Measurements from ENCODE around the gene PNPLA2. TPM values are rescaled to one million over a fixed set of nuclear protein-coding genes. Genes with fewer than 3 reads are reported as not detected.

PNPLA2 gene
- total RNA-seq, 2 experiments from 2014 or later, result 202 to 220 TPM

- H3K4me3 Mint-ChIP-seq, result peak overlapping the region; percentile 69
- ATAC-seq (ENCODE audit: poor library complexity), result no peak
- peaks cover 0 to 18% of the 10 kb centered on the region in 2 experiments for H3K9me3 ChIP-seq (ENCODE audit: control insufficient read depth in 1 of 2, insufficient read depth in 1 of 2, low read length in 2 of 2)
- H3K27ac Mint-ChIP-seq, result no peak overlapping the region
- no peaks in the 10 kb centered on the region for H3K9me3 Mint-ChIP-seq
- CTCF ChIA-PET, result no interaction called here
- peak in 2 of 14 experiments; percentile 56 to 65 for DNase-seq
- intact Hi-C loops (cut with DNase I, micrococcal nuclease), result no loop called here
- H3K36me3 ChIP-seq (ENCODE audit: insufficient read depth, low read length), result peaks cover 19% of the 10 kb centered on the region
- no peak overlapping the region for H3K27ac ChIP-seq (ENCODE audit: low read depth in 1 of 2, low read length in 2 of 2)
- H3K4me1 Mint-ChIP-seq (ENCODE audit: low read depth), result peaks cover 22% of the 10 kb centered on the region
- peaks cover 21 to 29% of the 10 kb centered on the region in 2 experiments for H3K27me3 ChIP-seq (ENCODE audit: control insufficient read depth in 1 of 2, insufficient read depth in 2 of 2, low read length in 2 of 2)
- H3K4me1 ChIP-seq (ENCODE audit: insufficient read depth, low read length), result peaks cover 52% of the 10 kb centered on the region
- POLR2A ChIA-PET, result interaction anchor here (1.6 to 10.0 kb wide), 3 partner anchors 8 to 26 kb away, joined by 4 to 115 read pairs (median 71); partner anchors contain the start of genes PNPLA2, POLR2L and TSPAN4
- peaks cover 21% of the 10 kb centered on the region for H3K27me3 Mint-ChIP-seq
- H3K4me3 ChIP-seq (ENCODE audit: low read length), result no peak overlapping the region
- TF ChIP-seq CTCF (IDR thresholded peaks at IDR 0.05), result no peak
- peaks cover 11% of the 10 kb centered on the region for H3K36me3 Mint-ChIP-seq (ENCODE audit: low read depth)
These were observed 15.9 kb downstream of the PNPLA2 start for GRCh38 chr11:834371-835316.

GRCh38 chr11:836274-836673 lies 17.6 kb downstream of the PNPLA2 start:
- intact Hi-C loops (cut with DNase I, micrococcal nuclease), result no loop called here
- H3K27ac Mint-ChIP-seq, result no peak overlapping the region
- H3K27me3 Mint-ChIP-seq, result peaks cover 13% of the 10 kb centered on the region
- H3K4me1 Mint-ChIP-seq (ENCODE audit: low read depth), result peaks cover 24% of the 10 kb centered on the region
- TF ChIP-seq CTCF (IDR thresholded peaks at IDR 0.05), result no peak
- H3K9me3 ChIP-seq (ENCODE audit: control insufficient read depth in 1 of 2, insufficient read depth in 1 of 2, low read length in 2 of 2), result peaks cover 0 to 8% of the 10 kb centered on the region in 2 experiments
- no peak overlapping the region for H3K4me3 Mint-ChIP-seq
- POLR2A ChIA-PET, result interaction anchor here (1.2 kb wide), 1 partner anchor 16 kb away, joined by 4 read pairs; no protein-coding TSS in a partner anchor
- H3K4me3 ChIP-seq (ENCODE audit: low read length), result no peak overlapping the region
- no peaks in the 10 kb centered on the region for H3K9me3 Mint-ChIP-seq
- DNase-seq, result no peak
- peaks cover 28% of the 10 kb centered on the region for H3K36me3 ChIP-seq (ENCODE audit: insufficient read depth, low read length)
- peaks cover 5 to 14% of the 10 kb centered on the region in 2 experiments for H3K27me3 ChIP-seq (ENCODE audit: control insufficient read depth in 1 of 2, insufficient read depth in 2 of 2, low read length in 2 of 2)
- ATAC-seq (ENCODE audit: poor library complexity), result no peak
- H3K36me3 Mint-ChIP-seq (ENCODE audit: low read depth), result peaks cover 22% of the 10 kb centered on the region
- H3K4me1 ChIP-seq (ENCODE audit: insufficient read depth, low read length), result peaks cover 52% of the 10 kb centered on the region
- CTCF ChIA-PET, result no interaction called here
- no peak overlapping the region for H3K27ac ChIP-seq (ENCODE audit: low read depth in 1 of 2, low read length in 2 of 2)

- H3K27me3 ChIP-seq (ENCODE audit: control insufficient read depth in 1 of 2, insufficient read depth in 2 of 2, low read length in 2 of 2), result peaks cover 1 to 10% of the 10 kb centered on the region in 2 experiments
- Mint-ChIP-seq H3K27ac (no peak overlapping the region), H3K4me3 (no peak overlapping the region), H3K36me3 (ENCODE audit: low read depth) (peaks cover 22% of the 10 kb centered on the region), H3K9me3 (no peaks in the 10 kb centered on the region), H3K27me3 (peaks cover 10% of the 10 kb centered on the region), H3K4me1 (ENCODE audit: low read depth) (peaks cover 20% of the 10 kb centered on the region)
- POLR2A ChIA-PET, result interaction anchor here (1.2 kb wide), 1 partner anchor 17 kb away, joined by 4 read pairs; no protein-coding TSS in a partner anchor
- H3K4me1 ChIP-seq (ENCODE audit: insufficient read depth, low read length), result peaks cover 52% of the 10 kb centered on the region
- no peak overlapping the region for H3K27ac ChIP-seq (ENCODE audit: low read depth in 1 of 2, low read length in 2 of 2)
- DNase-seq (no peak), ATAC-seq (ENCODE audit: poor library complexity) (no peak)
- no peak for TF ChIP-seq CTCF (IDR thresholded peaks at IDR 0.05)
- peaks cover 0 to 8% of the 10 kb centered on the region in 2 experiments for H3K9me3 ChIP-seq (ENCODE audit: control insufficient read depth in 1 of 2, insufficient read depth in 1 of 2, low read length in 2 of 2)
- no peak overlapping the region for H3K4me3 ChIP-seq (ENCODE audit: low read length)
- CTCF ChIA-PET, result no interaction called here
- intact Hi-C loops (cut with DNase I, micrococcal nuclease), result no loop called here
- H3K36me3 ChIP-seq (ENCODE audit: insufficient read depth, low read length), result peaks cover 28% of the 10 kb centered on the region
These were observed 18.0 kb downstream of the PNPLA2 start for GRCh38 chr11:836700-837099.
